ENCODE data around the gene TRIM52. TPM values are rescaled to one million over a fixed set of nuclear protein-coding genes. Genes with fewer than 3 reads are reported as not detected.

Gene TRIM52
- total and polyA plus RNA-seq, 2 of the 13 experiments (the other 11 are each of a cell fraction or from before 2014, with no cell fraction given), result 7.2 to 11.6 TPM

DNA sequence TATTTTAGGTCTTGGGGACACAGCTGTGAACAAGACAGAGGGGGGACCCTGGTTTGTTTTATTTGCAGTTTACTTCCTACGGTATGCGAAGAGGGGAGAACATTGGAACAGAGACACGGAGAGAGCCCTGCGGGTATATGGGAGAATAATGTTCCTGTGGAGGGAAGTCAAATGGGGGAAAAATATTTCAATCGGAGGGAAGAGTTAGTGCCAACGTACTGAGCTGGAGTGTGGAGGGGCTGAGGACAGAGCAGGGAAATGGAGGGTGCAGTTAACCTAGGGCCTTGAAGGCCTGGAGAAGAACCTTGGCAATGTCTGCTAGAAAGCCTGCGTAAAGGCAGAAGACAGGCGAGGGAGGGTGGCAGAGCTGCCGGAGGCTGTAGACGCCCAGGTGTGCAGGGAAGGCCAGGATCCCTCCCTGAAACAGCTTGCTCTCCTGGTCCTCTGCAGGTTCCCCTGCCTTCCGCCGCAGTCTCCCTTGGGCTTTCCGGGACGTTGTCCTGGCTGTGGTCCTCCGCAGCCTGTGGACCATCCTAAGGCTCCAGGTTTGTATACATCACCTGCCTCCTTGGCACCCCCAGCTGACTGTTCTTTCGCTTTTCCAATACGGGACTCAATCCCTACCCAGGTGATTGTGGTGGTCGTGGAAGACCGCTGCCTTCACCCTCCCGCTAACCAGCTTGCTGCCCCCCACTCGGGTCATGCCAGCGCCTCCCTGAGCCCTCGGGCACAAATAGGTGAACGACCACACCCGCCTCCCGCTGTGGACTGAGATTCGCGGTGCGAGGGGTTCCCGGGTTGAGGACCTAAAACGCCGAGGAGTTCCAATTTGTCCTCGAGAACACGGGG is 15.3 kb downstream of the TRIM52 start (continued):
- TF ChIP-seq ZNF704 (CRISPR knock-in tag; IDR thresholded peaks at IDR 0.05; ENCODE audit: borderline replicate concordance) (no peak), POLR2A (IDR thresholded peaks at IDR 0.05; ENCODE audit: insufficient read depth in 1 of 2, low read depth in 2 of 2, low read length in 2 of 2) (peak; percentile 11 to 29; a peak in 2 of 4 replicates), SOX5 (CRISPR knock-in tag; IDR thresholded peaks at IDR 0.05; ENCODE audit: borderline replicate concordance) (no peak), HNRNPL (IDR thresholded peaks at IDR 0.05; ENCODE audit: low read depth, low read length) (0 out of 2 replicates have a peak, but pooled peaks have one; percentile 72), ATF7-NPFF (CRISPR knock-in tag; IDR thresholded peaks at IDR 0.05; ENCODE audit: low read depth) (no peak), ARNT2 (CRISPR knock-in tag; IDR thresholded peaks at IDR 0.05; ENCODE audit: low read depth) (no peak), NFAT5 (CRISPR knock-in tag; IDR thresholded peaks at IDR 0.05) (no peak), SALL2 (CRISPR knock-in tag; IDR thresholded peaks at IDR 0.05) (peak; percentile 3; the same call in 1 of the 2 replicates), HOXA3 (CRISPR knock-in tag; IDR thresholded peaks at IDR 0.05) (no peak), SALL1 (CRISPR knock-in tag; IDR thresholded peaks at IDR 0.05) (peak; percentile 22), RBM39 (IDR thresholded peaks at IDR 0.05; ENCODE audit: low read depth, low read length, poor library complexity, severe bottlenecking) (peak; percentile 8), ZNF34 (CRISPR knock-in tag; IDR thresholded peaks at IDR 0.05; ENCODE audit: borderline replicate concordance) (no peak), SRSF1 (optimal IDR thresholded peaks at IDR 0.05; ENCODE audit: low read depth, low read length) (peak; percentile 15), SATB2 (CRISPR knock-in tag; IDR thresholded peaks at IDR 0.05) (0 out of 2 replicates have a peak, but pooled peaks have one; percentile 8), ASH2L (IDR thresholded peaks at IDR 0.05; ENCODE audit: insufficient read length, low read depth, low read length) (peak; percentile 38), ZC3H4 (CRISPR knock-in tag; IDR thresholded peaks at IDR 0.05; ENCODE audit: borderline replicate concordance) (peak; percentile 66; the same call in 1 of the 2 replicates)
- TF ChIP-seq, protein P1, sequence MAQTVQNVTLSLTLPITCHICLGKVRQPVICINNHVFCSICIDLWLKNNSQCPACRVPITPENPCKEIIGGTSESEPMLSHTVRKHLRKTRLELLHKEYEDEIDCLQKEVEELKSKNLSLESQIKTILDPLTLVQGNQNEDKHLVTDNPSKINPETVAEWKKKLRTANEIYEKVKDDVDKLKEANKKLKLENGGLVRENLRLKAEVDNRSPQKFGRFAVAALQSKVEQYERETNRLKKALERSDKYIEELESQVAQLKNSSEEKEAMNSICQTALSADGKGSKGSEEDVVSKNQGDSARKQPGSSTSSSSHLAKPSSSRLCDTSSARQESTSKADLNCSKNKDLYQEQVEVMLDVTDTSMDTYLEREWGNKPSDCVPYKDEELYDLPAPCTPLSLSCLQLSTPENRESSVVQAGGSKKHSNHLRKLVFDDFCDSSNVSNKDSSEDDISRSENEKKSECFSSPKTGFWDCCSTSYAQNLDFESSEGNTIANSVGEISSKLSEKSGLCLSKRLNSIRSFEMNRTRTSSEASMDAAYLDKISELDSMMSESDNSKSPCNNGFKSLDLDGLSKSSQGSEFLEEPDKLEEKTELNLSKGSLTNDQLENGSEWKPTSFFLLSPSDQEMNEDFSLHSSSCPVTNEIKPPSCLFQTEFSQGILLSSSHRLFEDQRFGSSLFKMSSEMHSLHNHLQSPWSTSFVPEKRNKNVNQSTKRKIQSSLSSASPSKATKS (CRISPR knock-in tag; IDR thresholded peaks at IDR 0.05), result 0 out of 2 replicates have a peak, but pooled peaks have one; percentile 10
- TF ChIP-seq, protein P2, sequence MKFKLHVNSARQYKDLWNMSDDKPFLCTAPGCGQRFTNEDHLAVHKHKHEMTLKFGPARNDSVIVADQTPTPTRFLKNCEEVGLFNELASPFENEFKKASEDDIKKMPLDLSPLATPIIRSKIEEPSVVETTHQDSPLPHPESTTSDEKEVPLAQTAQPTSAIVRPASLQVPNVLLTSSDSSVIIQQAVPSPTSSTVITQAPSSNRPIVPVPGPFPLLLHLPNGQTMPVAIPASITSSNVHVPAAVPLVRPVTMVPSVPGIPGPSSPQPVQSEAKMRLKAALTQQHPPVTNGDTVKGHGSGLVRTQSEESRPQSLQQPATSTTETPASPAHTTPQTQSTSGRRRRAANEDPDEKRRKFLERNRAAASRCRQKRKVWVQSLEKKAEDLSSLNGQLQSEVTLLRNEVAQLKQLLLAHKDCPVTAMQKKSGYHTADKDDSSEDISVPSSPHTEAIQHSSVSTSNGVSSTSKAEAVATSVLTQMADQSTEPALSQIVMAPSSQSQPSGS (CRISPR knock-in tag; IDR thresholded peaks at IDR 0.05), result peak; percentile 30; the same call in 1 of the 2 replicates

Data from HepG2 (cell line).